GM19023 (cell line): ENCODE results near the gene KPNA1.

Source experiments
- ATAC-seq: cut with Tn5 transposase; IDR thresholded peaks from one replicate; pipeline ENCODE4 v1.9.1; 2021; ENCODE audit warnings: mild to moderate bottlenecking, moderate library complexity; ENCODE audit not compliant: unreplicated experiment

The KPNA1 gene

DNA sequence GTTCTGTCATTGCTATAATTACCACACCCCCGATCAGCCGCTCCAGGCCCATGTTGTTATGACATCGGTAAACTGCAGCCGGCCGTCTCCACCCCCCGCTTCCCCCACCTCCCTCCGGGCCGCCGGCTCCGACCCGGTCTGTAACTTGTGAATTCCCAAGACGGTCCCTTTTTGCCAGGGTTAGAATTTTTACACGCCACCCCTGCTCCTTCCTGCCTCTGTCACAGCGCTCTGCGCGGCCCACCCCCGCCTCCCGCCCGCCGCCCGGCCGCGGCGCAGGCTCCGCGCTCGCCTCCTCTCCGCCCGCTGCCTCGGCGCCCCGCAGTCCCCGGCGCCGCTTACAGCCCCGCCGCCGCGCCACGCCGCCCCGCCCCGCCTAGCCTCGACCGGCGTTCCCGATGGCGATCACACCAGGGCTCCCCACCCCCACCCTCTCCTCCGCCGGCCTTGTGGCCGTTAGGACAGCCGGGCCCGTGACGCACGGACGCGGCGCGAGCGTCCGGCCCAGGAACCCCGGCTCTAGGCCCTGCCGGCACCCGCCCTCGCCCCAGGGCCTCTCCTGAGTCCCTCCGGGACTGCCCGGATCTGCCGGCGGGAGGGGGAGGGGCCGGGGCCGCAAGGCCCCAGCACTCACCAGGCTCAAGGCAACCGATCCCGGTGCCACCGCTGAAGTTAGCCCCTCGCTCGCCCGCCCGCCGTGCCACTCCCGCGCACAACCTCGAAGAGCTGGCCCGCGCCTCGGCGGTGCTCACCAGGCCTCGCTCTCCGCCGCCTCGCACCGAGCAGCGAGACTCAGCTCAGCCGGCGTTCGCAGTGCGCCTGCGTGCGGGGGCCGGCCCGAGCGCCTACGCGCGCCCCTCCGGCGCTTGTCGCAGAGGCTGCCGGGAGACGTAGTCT, at the start of gene KPNA1:
TSS of gene KPNA1 (minus strand) at position 817 of the 897 bp plus-strand sequence. CDS start 18,374 bp downstream, outside the sequence.
- peak; percentile 91 for ATAC-seq

DNA sequence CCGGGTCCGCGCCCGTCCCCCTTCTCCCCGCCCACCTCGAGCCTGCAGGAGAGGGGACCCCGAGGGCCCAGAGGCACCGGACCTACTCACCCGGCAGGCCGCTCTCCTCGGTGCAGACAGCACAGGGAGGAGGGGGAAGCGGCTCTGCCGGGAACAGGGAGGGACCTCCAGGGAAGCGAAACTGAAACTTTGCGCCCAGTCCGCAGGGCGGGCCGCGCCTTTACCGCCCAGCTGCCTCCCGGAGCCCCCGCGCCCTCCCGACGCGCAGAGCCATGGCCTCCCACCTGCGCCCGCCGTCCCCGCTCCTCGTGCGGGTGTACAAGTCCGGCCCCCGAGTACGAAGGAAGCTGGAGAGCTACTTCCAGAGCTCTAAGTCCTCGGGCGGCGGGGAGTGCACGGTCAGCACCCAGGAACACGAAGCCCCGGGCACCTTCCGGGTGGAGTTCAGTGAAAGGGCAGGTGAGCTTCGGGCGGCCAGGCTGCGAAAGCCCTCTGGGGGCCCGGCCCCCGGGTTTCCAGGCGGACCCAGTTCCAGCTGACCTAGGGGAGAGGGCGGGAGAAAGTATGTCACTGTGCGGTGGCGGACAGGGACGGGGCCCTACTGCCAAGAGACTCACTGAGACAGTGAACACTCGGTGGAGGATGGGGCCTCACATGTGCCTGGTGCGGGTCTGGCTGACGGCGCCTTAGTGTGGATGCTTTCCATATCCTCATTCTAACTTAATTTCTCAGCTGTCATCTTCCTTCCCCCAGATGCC, 49.6 kb upstream of the KPNA1 start, which contains the start of the genes DTX3L and PARP9:
TSS of gene DTX3L (plus strand) at position 184 of the 758 bp plus-strand sequence. CDS start at position 273, 89 bp downstream.
TSS of gene PARP9 (minus strand) at position 146 of the 758 bp plus-strand sequence. CDS start 4,680 bp downstream, outside the sequence.
- peak; percentile 73 for ATAC-seq

DNA sequence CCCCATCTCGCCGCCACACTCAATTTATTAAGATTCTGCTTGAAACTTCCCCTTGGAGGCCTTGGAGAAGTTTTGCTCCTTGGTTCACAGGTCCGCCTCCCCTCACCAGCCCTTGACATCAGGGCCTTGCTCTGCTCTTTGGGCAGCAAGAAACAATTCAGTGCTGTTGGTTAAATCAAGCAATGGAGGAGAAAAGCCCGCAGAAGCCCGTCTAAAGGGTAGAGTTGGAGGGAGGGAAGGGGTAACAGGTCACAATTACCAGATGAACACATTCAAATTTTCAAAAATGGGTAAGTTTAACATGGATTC, 48.9 kb upstream of the KPNA1 start:
- ATAC-seq: no peak

DNA sequence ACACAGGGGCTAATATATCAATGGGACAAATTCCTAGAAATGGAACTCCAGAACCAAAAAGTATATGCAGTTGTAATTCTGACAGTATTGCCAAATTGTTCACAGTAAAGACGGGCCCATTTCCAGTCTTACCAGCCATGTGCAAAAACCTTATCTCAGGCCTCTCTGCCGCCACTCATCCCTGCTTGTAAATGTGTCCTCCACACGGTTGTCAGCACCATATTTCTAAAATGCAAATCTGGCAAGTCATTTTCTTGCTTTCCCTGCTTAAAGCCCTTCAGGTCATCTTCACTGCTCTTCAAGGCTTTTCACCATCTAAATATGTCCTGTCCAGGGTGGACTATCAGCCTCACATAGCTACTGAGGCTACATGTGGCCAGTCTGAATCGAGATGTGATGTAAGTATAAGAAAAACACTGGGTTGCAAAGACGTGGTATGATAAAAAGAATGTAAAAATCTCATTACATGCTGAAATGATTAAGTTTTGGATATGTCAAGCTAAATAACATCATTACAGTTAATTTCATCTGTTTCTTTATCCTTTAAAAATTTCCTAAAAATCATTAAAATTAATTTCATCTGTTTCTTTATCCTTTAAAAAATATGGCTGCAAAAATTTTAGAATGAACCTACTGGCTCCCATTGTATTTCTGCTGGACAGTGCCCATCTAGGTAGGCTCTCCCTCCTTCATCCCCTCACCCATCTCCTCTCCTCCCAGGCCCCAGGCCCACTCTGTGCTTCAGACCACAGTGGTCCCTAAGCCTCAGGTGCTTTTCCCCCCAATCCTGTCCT, 48.4 kb upstream of the KPNA1 start:
- no peak for ATAC-seq

DNA sequence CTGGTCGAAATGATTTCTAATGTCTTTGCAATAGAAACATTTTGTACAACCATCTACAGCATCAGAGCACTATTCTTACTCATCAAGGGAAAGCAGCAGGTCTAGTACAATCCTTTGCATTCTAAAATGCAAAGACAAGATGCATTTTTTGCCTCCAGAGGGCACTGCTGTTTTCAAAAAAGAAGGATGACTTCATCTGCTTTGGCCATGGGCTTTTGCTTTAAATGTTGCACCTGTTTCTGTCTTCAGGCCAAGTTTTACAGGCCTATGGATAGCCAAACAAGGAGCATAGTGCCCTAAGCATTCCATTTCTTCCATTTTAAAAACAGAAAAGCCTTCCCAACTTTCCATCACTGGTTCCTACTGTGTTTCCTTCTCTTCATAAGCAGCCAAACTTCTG, 45.9 kb upstream of the KPNA1 start:
- no peak for ATAC-seq

DNA sequence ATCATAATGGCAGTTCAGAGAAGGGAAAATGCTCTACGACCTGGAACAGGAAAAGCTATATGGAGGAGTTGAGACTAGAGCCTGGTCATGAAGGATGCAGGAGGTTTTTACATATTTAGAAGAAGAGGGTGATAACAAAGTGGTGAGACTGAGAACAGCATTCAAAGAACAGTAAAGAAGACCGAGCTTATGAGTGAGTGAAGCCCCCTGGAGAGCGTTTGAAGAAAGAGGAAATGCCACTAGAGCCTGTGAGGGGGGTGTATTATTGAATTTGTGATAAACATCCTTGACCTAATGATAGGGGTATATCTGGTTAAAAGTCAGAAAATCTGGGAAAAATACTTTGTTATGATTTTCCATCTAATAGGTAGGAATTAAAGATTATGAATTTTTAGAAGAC, 45.2 kb upstream of the KPNA1 start:
- ATAC-seq: no peak

DNA sequence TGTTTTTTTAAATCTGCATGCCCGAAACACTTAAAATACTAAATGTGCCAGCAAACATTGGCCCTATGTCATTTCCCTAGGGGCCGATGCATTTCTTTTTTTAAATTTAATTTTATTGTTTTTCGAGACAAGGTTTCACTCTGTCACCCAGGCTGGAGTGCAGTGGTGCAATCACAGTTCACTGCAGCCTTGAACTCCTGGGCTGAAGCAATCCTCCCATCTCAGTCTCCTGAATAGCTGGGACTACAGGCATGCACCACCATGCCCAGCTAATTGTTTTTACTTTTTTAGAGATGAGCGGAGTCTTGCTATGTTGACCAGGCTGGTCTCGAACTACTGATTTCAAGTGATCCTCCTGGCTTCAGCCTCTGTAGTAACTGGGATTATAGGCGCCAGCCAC, 43.9 kb upstream of the KPNA1 start:
- ATAC-seq: no peak

DNA sequence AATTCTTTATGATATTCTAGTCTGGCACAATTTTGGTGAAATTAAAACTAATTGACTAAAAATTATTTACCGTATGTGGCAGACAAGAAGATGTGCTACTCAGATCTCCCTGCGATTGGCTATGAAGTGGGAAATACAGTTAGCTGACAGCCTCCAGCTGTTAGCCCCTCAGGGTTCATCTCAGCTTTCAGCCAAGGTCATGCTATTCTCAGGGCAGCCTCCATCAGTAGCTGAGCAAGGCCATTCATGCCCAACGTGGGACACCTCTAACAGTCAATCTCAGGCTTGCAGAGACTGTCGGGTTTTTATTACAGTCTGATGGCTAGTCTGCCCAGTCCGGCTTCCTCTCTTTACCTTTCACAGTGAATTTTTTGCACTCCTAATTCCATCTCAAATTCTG, 42.6 kb upstream of the KPNA1 start:
- no peak for ATAC-seq

DNA sequence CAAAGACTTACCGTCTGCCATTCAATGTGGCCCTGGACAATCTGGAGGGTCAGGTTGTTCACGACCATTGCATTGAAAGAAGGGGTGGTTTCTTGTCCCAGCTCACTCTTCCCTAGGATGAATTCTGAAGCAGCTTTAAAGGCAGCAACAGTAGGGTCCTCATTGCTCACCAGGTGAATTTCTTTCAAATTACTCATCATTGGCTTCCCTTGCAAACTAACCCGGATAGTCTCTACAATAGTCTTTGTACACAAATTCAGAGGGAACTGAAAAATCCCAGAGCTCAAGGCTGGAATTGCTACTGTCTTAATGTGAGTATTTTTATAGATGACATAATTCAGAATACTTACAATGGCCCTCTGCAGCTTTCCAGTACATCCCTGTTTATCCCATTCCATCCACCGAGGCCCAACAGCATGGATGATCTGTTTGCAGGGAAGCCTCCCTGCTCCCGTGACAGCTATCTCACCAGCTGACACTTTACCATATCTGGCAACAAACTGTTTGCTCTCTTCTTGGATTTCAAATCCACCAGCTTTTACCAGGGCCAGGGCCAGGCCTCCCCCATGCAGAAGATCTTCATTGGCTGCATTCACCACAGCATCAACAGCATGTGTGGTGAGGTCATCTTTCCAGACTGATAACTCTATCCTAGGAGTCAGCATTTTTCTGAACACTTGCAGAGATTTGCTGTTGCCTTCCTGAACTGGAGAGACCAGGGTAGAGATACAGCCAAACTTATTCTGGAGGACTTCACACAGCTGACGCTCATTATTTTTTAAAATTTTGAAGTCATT, 40.7 kb upstream of the KPNA1 start:
- no peak for ATAC-seq

DNA sequence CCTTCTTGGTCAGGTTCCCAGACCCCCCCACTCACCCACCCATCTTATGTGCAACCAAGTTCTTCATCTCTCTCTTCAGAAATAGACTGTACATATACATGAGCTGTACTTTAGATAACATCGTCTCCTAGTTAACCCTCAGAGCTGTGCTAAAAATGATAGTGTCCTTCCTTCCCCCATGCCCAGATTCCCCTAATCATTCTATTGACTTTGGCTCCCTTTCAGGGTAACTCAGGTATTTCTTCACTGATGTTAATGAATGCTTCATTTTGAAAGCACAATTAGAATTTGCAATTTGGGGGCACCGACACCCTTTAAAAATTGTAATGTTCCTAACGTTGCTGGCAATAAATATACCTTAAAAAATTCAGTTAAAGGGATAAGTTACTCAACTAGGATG, 38.4 kb upstream of the KPNA1 start:
- ATAC-seq: no peak

DNA sequence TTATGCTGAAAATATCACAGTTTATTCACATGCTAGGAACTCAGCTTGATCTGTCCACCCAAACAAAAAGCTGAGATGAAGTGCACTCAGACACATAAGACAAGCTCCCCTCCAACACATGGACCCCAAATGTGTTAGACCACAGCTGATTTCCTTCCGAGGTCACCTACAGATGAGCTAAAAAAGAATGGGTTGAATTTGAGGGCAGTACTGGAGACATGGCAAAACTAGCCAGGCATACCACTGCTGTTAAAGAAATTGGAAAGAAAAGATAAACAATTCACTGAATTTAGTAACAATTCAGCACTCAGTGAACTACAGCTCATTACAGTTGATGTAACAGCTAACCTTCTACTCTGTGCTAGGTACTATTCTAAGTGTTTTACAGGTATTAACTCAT, 33.9 kb upstream of the KPNA1 start:
- no peak for ATAC-seq

DNA sequence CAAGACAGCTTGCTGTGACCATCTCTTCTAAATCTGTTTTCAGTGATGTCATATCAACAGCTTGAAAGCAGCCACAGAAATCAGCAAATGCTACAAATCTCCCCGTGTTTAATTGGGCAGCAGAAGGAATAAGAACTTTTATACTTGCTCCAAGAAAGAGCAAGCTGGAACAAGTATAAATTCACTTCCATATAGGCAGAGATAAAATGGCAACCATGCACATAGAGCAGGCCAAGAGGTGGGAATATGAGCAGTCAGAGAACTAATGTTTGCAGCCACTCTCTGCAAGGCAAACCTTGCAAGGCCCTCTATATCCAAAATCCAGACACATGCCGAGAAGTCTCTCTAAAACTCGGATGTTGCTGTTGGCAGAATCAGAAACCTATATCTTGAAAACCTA, 33.3 kb upstream of the KPNA1 start:
- ATAC-seq: no peak

DNA sequence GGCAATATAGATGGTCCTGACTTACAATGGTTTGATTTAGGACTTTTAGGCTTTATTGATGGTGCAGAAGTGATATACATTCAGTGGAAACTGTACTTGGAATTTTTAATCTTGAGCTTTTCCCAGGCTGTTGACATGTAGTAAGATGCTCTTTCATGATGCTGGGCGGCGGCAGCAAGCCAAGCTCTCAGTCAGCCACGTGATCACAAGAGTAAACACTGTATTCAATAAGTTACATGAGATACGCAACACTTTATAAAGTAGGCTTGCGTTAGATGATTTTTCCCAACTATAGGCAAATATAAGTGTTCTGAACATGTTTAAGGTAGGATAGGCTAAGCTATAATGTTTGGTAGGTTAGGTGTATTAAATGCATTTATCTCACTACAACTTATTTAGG, 31.4 kb upstream of the KPNA1 start:
- no peak for ATAC-seq

DNA sequence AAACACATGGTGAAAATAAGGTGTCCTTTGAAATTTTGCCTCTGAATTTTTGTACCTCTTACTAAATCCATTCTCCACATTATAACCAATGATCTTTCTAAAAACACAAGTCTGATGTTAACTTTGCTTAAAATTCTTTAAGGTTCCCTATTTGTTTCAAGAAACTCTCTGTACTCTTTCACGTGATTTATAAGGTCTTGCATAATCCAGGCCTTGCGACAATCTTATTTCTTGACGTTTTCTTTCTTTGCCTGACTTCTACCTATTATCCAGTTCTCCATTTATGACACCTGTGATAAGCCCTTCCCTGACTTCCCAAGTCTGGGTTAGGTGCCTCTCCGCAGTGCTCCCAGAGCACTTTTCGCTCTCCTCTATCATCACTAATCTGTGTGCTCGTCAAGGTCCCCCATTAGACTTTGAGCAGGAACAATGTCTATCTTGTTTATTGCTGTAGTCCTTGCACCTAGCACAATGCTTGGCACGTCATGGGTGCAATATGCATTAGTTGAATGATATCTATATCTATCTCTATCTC, 24.3 kb upstream of the KPNA1 start:
- no peak for ATAC-seq

DNA sequence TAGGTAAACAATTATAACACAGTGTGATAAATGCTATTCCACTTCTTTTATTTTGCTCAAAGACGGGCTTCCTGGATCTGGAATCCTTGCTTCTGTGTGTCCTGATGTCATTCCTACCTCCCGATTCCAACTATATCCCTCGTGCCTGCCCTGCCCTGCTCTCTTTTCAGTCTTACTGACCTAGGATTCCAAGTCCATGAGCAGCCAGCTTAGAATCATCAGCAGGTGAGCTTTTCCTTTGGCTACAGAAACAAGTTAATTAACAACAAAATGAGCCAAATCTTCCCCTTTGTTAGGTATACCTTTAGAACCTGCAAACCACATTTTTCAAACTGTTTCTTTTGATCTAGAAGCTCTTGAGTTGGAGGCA, 21.9 kb upstream of the KPNA1 start:
- no peak for ATAC-seq

DNA sequence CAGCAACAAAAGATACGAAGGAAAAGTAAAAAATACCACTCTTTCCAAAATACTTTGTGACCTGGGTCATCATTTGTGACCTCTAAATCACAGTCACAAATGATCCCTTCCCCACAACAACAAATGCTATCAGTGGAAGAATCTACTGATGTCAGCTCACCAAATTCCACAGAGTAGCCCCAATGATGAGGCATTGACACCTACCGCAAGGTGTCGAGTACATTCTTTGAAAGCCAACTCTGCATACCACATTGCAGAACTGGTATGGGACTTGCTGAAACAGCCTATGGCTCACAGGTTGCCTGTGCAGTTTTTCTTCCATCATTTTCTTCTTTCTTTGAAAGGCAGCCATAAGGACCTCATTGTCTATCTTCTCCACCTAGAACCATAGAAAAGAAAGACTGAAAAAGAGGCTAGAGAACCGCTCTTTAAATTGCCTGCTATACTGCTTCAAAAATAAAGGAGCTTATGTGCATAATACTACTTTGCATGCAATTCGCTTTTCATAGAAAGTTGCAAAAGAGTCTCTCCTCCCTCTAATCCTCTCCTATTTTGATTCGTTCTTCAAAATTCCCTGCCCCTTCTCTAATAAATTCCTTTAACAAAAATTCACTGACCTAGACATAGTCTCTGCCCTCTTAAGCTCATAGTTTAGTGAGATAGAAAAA, 21.4 kb upstream of the KPNA1 start:
- ATAC-seq: no peak

DNA sequence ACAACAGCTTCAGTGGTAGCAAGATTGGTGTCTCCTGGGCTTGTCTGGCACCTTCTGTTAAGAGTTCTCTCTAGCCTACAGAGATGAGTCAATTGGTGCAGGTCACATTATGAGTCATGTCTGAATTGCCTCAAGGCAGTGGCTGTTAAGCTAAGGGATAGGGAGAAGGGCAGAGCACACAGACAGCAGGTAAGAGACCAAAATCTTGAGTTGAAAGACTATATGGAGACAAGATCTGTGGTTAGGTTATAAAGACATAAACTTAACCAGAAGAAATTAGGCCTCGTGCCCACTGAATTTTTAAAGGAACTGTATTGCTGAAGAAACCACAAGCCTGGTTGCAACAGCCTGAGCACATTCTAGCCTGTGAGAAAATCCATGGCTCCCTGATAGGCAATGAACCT, 19.2 kb upstream of the KPNA1 start:
- peak; percentile 100 for ATAC-seq

DNA sequence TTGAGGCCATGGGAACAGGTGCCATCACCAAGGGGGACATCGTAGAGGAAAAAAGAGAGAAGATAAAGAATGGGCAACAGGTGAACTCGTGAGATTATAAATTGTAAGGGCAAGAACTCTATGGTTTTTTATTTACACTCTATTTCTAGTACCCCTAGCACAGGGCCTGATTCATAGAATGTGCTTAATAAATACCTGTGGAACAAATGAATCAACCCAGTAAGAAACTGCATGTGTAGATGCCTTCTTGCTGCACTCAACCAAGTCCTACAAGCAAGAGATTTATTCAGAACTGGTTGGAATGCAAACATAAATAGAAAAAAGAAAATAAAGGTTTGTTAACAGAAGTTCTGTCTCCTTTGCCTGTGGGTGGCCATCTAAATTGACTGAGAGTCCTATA, 18.7 kb upstream of the KPNA1 start:
- ATAC-seq: no peak

DNA sequence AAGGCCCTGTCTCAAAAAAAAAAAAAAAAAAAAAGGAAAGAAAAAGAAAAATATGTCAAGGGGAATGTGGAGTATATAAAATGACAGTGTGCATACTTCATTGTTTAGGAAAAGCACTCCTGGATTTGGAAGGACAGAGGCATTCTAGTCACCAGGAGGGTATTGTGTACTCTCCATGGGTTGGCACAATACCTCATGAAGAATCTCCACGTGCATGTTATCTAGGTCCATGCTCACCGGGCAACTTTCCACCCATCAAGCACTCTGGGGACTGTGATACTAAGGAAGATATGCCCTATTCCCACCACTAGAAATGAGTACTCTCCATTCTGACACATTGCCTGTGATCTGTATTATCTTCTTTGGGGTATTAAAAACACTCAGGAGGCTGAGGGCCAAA, 15.4 kb upstream of the KPNA1 start:
- ATAC-seq: no peak

DNA sequence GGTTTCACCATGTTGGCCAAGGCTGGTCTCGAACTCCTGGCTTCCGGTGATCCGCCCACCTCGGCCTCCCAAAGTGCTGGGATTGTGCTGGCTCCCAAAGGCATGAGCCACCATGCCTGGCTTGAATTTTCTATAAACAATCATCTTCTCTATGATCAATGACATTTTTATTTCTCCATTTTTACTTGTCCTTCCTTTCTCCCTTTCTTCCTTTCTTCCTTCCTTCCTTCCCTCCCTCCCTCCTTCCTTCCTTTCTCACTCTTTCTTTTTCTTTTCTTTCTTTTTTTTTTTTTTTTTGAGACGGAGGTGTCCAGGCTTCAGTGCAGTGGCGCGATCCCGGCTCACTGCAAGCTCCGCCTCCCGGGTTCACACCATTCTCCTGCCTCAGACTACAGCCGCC, 8.6 kb upstream of the KPNA1 start:
- ATAC-seq: no peak
